Mucosa of stomach (tissue), 1 donor: Measurements from ENCODE around the gene SIRT2.

Source experiments
- H3K27me3 ChIP-seq: one replicate; pipeline ENCODE4 v1.7.0; 2013; ENCODE audit warnings: mild to moderate bottlenecking, low read length; ENCODE audit not compliant: control insufficient read depth, insufficient read depth
- H3K36me3 ChIP-seq: one replicate; pipeline ENCODE4 v1.7.0; 2013; ENCODE audit warnings: low read length; ENCODE audit not compliant: control insufficient read depth, insufficient read depth
- H3K4me1 ChIP-seq: one replicate; pipeline ENCODE4 v1.7.0; 2013; ENCODE audit warnings: mild to moderate bottlenecking, low read length; ENCODE audit not compliant: control insufficient read depth, insufficient read depth
- H3K4me3 ChIP-seq: one replicate; pipeline ENCODE4 v1.7.0; 2013; ENCODE audit warnings: low read length
- H3K9ac ChIP-seq: one replicate; pipeline ENCODE4 v1.7.0; 2013; ENCODE audit warnings: mild to moderate bottlenecking, low read length, moderate library complexity
- H3K9me3 ChIP-seq: one replicate; pipeline ENCODE4 v1.7.0; 2013; ENCODE audit warnings: mild to moderate bottlenecking, low read length, moderate library complexity; ENCODE audit not compliant: control insufficient read depth
- donor health status: Pancreatic carcinoma.

The SIRT2 gene

DNA sequence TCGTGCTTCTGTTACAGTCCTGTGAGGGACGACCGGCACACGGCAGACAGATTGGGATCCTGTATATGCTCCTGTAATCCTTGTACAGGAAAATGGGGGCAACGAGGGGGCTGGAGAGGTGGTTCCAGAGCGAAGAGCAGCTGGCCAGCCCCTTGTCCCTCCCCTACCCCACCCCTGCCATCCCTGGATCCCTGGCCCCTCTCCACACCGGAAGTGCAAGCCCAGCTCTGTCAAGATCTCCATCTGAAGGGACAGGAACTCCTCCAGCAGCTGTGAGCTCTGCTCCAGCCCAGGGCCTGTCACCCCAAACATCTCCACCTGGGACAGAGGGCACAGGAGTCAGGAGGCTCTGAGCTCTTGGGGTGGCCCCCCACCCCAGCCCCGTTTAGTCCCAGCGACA is 18.1 kb upstream of the SIRT2 start:
- no peaks in the 10 kb centered on the region for H3K4me1 ChIP-seq
- H3K9me3 ChIP-seq: no peaks in the 10 kb centered on the region
- no peaks in the 10 kb centered on the region for H3K36me3 ChIP-seq
- H3K4me3 ChIP-seq: no peak overlapping the region
- peaks cover 1% of the 10 kb centered on the region for H3K27me3 ChIP-seq
- H3K9ac ChIP-seq: no peak overlapping the region

DNA sequence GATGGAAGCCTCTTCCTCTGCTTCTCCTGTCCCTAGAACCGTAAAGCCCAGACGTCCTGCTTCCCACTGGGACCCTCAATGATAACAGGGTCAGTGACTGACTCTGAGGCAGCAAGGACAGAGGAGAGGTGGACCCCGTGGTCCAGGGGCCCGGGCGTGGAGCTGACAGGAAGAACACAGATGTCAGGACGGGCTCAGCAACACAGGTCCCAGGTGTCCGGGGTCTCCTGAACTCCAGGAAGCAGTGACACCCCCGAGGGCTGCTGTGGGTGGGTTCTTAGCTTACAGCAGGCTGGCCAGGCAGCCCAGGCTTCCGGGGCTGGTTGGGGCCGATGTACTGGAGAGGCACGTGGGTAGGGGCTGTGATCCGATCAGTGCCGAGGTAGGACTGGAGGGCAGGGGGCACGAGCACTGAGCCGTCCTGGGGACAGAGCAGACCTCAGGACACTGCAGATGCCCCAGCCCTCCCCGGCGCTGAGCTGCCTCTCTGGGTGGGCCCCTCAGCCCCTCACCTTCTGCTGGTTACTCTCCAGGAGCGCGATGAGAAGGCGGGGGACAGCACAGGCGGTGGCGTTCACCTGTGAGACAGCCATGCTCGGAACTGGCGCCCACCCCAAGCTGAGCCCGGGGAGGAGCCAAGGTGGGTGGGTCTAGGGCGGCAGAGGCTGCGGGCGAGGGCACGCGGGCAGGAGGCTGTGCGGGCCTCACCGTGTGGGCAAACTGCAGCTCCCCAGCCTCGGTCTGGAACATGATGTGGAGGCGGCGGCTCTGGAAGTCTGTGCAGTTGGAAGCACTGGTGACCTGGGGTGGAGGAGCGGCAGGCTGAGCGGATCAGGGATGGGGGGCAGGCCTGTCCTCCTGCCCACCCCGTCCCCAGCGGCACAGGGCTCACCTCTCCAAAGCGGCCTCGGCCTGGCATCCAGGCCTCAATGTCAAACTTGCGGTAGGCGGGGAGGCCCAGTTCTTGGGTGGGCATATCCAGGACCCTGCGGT is 16.2 kb upstream of the SIRT2 start:
- no peaks in the 10 kb centered on the region for H3K9me3 ChIP-seq
- H3K36me3 ChIP-seq: no peaks in the 10 kb centered on the region
- no peak overlapping the region for H3K4me3 ChIP-seq
- H3K27me3 ChIP-seq: peaks cover 16% of the 10 kb centered on the region
- no peaks in the 10 kb centered on the region for H3K4me1 ChIP-seq
- H3K9ac ChIP-seq: no peak overlapping the region

DNA sequence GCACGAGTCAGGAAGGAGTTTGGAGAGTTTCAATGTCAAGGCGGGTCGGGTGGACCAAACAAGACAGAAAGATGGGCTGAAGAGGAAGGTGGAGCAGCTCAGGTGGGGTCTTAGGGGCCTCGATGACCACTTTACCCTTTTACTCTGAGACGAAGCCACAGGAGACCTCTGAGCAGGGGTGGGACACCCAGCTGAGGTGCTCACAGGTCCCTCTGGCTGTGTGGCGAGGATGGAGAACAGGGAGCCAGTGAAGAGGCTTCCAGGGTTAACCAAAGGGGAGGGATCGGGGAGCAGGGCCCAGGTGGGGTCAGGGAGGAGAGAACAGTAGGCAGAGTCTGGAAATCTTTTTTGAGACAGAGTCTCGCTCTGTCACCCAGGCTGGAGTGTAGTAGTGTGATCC is 14.5 kb upstream of the SIRT2 start:
- Histone ChIP-seq H3K4me3 (no peak overlapping the region), H3K27me3 (peaks cover 16% of the 10 kb centered on the region), H3K36me3 (no peaks in the 10 kb centered on the region), H3K9ac (no peak overlapping the region), H3K4me1 (no peaks in the 10 kb centered on the region), H3K9me3 (no peaks in the 10 kb centered on the region)

DNA sequence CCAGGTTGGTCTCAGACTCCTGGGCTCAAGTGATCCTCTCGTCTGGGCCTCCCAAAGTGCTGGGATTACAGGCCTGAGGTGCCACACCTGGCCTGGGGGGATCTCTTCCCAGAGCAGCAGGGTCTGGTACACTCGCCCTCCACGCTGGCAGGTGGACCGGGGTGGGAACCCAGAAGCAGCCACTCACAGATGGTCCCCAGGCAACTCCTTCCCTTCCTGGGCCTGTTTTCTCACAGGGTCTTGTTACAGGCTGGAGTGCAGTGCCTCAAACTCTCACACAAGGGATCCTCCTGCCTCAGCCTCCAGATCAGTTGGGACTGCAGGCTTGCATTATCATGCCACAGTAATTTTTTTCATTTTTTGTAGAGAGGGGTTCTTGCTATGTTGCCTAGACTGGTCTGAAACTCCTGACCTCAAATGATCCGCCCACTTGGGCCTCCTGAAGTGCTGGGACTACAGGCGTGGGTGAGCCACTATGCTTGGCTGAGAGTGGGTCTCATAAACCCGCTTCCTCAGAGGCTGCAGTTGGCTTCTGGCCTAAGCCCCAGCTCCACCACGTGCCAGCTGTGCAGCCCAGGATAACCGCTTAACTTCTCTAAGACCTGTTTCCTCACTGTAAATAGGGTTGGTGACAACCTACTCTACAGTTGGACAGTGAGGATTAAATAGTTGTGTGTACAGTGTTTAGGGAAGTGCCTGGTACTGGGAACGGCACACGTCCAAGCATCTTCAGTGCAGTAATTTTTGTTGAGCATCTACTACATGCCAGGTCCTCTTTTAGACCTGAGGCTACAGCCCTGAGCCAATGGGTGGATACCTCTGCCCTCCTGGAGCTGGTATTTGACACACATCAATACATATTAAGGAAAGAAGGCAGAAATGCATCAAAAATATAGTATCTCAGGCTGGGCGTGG is 13.4 kb upstream of the SIRT2 start:
- Histone ChIP-seq H3K9me3 (no peaks in the 10 kb centered on the region), H3K27me3 (peaks cover 16% of the 10 kb centered on the region), H3K4me1 (no peaks in the 10 kb centered on the region), H3K36me3 (no peaks in the 10 kb centered on the region), H3K4me3 (no peak overlapping the region), H3K9ac (no peak overlapping the region)

DNA sequence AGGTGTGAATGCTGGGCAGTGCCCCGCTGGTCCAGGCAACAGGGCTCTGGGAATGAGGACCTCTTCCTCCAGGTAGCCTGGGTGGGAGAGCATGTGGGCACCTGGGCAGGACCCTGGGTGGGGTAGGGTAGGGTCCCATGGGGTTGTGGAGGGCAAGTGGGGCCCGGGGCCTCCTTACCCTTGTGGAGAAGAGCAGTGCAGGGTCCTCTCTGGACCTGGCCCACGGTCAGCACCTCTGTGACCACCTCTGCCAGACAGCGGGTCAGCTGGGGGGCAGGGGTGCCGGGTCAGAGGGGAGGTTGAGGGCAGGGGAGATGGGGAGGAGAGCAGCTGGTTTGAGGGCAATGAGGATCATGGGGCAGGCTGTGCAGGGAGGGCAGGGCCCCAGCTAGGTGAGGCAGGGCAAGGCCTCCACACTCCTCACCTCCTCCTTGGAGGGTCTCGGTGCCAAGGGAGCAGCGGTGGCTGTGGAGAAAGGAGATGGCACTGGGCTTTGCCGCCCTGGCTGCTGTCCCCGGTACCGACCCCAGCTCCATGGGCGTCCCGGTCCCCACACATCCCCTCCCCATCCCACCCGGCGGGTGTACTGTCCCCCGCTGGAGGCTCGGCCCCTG is 12.1 kb upstream of the SIRT2 start:
- H3K9me3 ChIP-seq: no peaks in the 10 kb centered on the region
- H3K4me3 ChIP-seq: no peak overlapping the region
- H3K9ac ChIP-seq: no peak overlapping the region
- H3K36me3 ChIP-seq: no peaks in the 10 kb centered on the region
- peaks cover 16% of the 10 kb centered on the region for H3K27me3 ChIP-seq
- no peaks in the 10 kb centered on the region for H3K4me1 ChIP-seq

DNA sequence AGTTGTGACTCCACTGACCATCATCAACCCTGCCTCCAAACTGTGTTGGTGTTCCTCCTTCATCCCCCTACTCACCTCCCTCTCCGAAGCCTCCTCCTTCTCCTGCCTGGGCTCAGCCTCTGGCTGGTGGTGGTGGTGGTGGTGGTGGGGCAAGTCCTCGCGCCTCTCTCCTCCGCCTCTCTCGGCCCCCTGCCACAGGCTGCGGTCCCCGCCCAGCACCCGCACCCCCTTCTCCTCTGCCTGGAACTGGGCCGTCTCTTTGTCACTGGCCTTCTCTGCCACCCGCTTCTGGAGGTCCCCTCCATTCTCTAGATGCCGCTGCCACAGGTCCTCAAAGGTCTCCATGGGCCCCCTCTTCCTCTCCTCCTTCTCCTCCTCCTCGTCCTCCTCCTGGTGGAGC is 11.1 kb upstream of the SIRT2 start:
- Histone ChIP-seq H3K27me3 (peaks cover 16% of the 10 kb centered on the region), H3K36me3 (peaks cover under 1% of the 10 kb centered on the region), H3K9ac (no peak overlapping the region), H3K4me3 (no peak overlapping the region), H3K9me3 (no peaks in the 10 kb centered on the region), H3K4me1 (no peaks in the 10 kb centered on the region)

DNA sequence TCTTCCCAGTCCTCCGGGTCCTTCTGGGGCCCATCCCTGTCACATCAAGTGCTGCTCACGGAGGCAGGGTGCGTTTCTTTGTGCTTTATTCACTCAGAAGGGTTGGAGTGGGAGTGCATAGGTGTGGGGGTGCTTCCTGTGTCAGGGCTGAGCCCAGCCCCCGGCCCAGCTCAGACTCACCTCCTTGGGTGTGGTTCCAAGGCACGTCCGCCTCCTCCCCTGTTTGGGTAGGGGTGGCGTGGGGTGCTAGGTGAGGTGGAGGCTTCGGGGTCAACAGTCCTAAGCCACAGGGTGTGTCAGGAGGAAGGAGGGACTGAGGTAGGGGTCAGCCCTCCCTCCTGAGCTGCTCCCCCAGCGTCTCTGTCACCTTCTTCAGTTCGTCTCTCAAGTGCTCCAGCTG is 9.5 kb upstream of the SIRT2 start:
- Histone ChIP-seq H3K9me3 (no peaks in the 10 kb centered on the region), H3K36me3 (peaks cover 9% of the 10 kb centered on the region)

DNA sequence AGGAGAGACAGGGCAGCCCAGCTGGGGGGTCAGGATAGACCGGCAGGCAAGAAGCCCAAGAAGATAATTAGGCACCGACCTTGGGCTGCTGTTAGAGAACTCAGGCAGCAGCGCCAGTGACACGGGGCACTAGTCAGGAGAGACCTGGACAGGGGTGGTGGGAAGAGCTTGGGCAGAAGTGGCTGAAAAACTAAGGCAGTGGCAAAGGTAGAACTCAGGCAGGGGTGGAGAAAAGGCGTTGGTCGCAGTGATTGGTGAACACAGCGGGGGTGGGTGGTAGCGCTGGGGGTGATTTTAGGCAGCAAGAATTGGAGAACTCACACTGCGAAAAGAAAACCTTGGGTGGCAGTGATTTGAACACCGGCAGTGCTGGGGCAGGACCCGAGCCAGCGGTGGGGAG is 8.3 kb upstream of the SIRT2 start:
- H3K4me3 ChIP-seq: no peak overlapping the region
- H3K9ac ChIP-seq: no peak overlapping the region
- H3K27me3 ChIP-seq: peaks cover 16% of the 10 kb centered on the region
- H3K36me3 ChIP-seq: peaks cover 9% of the 10 kb centered on the region
- no peaks in the 10 kb centered on the region for H3K4me1 ChIP-seq
- H3K9me3 ChIP-seq: no peaks in the 10 kb centered on the region

More for the DNA sequence above, 9.5 kb upstream of the SIRT2 start:
- Histone ChIP-seq H3K4me1 (no peaks in the 10 kb centered on the region), H3K9ac (no peak overlapping the region), H3K27me3 (peaks cover 16% of the 10 kb centered on the region), H3K4me3 (no peak overlapping the region)

DNA sequence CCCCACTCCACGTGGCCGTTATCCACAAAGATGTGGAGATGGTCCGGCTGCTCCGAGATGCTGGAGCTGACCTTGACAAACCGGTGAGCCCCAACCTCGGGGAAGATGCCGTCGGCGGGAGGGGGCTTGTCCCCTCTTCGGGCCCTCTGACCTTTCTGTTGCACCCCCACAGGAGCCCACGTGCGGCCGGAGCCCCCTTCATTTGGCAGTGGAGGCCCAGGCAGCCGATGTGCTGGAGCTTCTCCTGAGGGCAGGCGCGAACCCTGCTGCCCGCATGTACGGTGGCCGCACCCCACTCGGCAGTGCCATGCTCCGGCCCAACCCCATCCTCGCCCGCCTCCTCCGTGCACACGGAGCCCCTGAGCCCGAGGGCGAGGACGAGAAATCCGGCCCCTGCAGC is 7.8 kb upstream of the SIRT2 start:
- Histone ChIP-seq H3K27me3 (peaks cover 12% of the 10 kb centered on the region), H3K4me3 (no peak overlapping the region), H3K9me3 (no peaks in the 10 kb centered on the region), H3K9ac (no peak overlapping the region), H3K4me1 (no peaks in the 10 kb centered on the region), H3K36me3 (peaks cover 9% of the 10 kb centered on the region)

DNA sequence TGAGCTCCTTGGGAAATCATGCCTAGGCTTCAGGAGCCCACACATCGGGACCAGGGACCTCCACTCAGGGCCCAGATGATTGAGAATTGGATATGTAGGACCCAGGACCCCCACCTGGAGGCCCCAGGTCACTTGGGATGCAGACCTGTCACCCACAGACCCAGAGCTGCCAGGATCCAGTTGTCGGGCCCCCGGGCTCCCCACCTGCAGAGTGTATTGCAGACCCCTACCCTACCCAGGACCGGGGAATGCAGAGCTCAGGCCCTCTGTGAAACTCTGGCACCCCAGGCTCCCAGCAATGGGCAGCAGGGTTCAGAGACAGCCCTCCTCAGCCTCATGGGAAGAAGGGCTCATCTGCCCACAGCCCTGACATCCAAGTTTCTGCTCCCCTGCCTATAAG is 6.2 kb upstream of the SIRT2 start:
- H3K27me3 ChIP-seq: no peaks in the 10 kb centered on the region
- H3K4me3 ChIP-seq: no peak overlapping the region
- H3K9ac ChIP-seq: no peak overlapping the region
- H3K4me1 ChIP-seq: peaks cover 9% of the 10 kb centered on the region
- H3K9me3 ChIP-seq: no peaks in the 10 kb centered on the region
- peaks cover 9% of the 10 kb centered on the region for H3K36me3 ChIP-seq

DNA sequence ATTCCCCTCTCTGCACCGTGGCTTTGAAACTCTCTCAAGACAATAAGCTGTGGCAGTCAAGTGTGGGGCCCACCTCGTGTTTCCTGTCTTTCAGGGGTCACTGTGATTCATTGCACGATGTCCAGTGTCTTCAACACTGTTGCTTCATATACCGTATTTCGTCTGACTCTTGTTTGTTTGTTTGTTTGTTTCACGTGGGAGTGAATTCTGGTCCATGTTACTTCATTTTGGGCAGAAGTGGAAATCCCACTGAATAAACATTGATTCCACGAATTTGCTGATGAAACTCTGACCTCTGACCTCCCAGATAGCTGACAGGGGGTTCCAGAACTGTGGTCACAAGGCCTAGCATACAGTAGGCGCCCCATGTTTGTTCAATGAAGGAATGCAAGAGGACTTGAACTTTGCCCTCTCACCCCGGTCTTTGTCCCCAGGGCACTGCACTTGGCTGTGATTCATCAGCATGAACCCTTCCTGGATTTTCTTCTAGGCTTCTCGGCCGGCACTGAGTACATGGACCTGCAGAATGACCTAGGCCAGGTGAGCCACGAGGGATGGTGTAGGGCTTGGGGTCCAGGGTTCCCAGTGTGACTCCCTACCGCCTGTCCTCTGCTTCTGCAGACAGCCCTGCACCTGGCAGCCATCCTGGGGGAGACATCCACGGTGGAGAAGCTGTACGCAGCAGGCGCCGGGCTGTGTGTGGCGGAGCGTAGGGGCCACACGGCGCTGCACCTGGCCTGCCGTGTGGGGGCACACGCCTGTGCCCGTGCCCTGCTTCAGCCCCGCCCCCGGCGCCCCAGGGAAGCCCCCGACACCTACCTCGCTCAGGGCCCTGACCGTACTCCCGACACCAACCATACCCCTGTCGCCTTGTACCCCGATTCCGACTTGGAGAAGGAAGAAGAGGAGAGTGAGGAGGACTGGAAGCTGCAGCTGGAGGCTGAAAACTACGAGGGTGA is 5.4 kb upstream of the SIRT2 start:
- Histone ChIP-seq H3K4me3 (no peak overlapping the region), H3K9ac (no peak overlapping the region), H3K27me3 (no peaks in the 10 kb centered on the region), H3K9me3 (no peaks in the 10 kb centered on the region), H3K4me1 (peaks cover 9% of the 10 kb centered on the region), H3K36me3 (peaks cover 9% of the 10 kb centered on the region)
